NCI-H82 treated with DMSO at 0.1 percent for 48 hours (cell line): ENCODE measurements around the gene TBCCD1.
"Not testable (repeated sequence)": the region's sequence is repeated elsewhere in the genome, so short reads cannot be mapped to it uniquely, and the experiment has no call there.

Experiments used
- DNase-seq: peaks from one replicate; lab custom pipeline; 2025; ENCODE audit not compliant: unreplicated experiment; lab: John Stamatoyannopoulos, UW

Gene TBCCD1

DNA sequence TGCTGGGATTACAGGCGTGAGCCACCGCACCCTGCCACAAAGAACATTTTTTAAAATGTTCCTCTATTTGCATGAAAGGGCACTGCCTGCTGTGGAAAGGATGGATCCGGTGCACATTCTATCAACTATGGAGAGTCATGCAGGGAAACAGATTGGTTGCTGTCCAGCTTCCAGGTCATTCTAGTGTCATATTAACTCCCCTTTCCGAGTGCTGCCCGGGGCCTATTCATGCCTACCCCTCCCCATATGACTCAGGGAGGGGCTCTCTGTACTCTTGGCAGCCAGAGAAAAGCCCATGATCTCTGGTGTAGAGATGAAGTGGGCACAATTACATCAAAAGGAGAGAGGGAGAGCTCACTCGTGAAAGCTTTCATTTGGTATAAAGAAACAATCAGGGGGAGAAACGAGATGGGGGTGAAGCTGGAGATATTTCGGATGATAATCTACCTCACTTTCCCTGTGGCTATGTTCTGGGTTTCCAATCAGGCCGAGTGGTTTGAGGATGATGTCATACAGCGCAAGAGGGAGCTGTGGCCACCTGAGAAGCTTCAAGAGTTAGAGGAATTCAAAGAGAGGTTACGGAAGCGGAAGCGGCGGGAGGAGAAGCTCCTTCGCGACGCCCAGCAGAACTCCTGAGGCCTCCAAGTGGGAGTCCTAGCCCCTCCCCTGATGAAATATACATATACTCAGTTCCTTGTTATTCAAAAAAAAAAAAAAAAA is 29.6 kb upstream of the TBCCD1 start:
- no peak for DNase-seq

DNA sequence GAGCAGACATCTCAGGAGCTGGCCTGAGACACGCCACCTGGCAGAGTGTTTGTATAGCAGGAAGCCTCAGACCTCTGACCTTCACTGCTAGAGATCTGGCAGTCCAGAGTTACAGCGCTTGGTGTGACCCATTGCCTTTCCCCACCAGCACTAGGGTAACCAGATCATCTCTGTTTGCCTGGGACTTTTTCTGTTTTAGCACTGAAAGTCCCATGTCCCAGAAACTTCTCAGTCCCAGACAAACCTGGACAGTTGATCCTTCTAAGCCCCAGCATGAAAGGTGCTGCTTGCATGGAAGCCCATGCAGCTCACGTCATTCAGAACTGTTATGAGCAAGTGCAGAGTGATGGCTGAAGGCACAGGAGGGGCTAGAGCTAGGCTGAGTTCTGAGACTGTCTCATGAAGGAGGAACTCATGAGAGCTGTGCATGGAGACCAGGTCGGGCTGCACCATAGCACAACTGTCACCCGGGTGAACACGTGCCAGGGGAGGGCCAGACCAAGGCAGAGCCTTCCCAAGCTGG is 27.5 kb upstream of the TBCCD1 start:
- DNase-seq: no peak

DNA sequence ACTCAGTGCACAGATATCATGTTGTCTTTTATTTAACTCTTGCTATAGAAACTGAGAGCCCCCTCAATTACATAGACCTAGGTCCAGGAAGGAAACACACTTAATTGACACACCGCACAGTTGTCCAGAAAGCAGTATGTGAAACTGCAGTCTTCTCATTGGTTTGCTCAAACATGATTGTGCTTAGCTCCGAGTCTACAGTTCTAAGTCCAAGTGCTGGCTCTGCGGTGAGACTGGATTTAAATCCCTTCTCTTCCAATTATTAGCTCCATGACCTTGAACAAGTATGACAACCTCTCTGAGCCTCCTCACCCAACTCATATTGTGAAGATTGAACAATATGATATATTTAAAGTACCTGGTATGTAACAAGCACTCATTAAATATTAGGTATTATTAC is 26.7 kb upstream of the TBCCD1 start:
- no peak for DNase-seq

DNA sequence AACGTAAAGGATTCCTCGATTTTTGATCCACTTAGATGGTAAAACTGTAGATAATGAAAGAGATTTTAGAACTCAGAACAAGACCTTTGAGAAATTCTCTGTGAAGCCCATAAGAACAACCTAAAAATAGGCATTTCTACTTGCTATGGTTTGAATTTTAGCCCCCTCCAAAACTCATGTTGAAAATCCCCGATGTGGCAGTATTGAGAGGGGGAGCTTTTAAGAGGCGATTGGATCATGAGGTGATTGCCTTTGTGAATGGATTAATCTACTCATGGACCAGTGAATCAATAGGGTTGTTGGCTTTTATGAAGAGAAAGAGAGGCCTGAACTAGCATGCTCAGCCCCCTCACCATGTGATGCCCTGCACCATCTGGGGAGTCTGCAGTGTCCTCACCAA is 25.5 kb upstream of the TBCCD1 start:
- no peak for DNase-seq

DNA sequence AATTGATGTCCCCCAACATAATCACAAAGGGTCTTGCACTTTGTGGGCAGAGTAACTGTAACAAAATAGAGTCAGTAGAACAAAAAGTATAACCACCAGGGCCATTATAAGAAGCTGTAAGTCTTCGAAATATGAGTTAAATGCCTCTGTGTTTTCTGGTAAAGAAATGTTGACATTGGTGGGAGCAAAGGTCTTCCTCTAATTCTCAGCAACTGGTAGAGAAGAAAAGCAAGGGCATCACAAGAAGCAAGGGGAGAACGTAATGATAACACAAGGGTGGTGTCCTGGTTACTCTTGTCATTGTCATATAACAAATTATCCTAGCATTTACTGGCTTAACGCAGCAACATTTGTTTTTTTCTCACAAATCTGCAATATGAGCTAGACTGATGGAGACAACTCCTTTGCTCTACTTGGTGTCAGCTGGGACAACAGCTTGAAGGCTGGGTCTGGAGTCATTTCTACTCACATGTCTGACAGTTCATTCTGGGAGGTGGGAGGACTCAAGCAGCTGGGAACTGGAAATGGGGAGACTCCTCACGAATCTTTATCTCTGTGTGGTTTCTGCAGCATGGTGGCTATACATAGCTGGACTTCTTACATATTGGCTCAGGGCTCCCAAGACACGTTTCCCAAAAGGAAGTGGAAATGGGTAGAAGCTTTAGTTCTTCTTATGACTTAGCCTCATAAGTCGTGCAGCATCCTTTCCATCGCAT is 23.6 kb upstream of the TBCCD1 start:
- DNase-seq: no peak

DNA sequence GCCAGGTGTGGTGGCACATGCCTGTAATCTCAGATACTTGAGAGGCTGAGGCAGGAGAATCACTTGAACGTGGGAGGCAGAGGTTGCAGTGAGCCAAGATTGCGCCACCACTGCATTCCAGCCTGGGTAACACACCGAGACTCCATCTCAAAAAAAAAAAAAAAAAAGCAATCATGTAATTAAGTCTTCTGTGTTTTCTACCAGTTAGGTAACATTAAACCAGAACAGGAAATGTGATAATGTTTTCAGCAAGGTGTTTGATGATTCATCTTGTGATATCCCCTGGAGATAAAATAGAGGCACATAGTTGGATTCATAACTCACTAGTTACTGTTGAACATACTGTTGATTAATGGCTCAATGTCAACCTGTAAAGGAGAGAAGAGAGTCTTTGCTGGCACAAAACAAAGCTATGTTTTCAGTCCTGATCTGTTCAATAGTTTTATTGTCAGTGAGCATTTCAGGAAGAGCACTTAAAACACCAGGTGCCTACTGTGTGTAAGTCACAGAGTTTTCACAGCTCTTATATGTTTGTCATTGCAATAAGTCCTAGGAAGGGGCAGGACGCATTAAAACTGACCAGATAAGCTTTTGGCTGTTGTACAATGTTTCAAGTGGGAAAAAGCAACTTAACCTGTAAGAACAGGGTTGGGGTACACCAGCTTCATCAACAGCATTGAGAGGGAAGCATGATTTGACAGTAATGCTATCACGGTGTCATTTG is 22.9 kb upstream of the TBCCD1 start:
- DNase-seq: no peak

DNA sequence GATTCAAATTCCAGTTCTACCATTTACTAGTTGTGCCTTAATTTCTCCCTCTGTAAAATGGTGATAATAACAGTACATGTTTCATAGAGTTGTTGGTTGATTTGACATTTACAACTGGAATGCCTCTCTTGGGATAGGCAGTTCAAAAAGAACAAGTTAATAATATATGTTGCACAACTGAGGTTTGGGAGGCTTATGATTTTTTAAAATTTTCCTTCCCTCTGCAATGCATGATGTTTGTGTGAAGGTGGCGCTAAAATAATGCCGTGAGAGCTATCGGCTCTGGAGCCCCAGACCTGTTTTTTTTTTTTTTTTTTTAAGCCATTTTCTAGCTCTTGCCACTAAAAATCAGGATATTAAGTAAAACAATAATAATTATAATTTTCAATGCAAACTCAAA is 22.0 kb upstream of the TBCCD1 start:
- no peak for DNase-seq

DNA sequence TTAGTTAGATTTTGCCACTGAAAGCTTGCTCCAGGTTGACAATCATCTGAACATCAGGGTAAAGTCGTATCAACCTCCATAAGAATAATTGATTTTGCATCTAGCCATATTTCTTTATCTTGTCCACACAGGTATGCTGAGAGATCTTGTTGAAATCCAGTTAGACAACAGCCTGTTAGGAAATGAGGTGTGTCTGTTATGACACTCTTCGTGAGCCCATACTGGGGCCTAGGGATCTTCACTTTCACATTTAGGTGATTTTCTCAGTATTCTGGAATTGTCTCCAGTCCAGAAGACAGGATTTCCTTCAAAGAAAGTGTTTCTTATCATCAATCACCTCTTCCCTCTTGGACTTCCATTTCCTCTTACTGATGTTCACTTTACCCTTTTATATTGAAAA is 21.5 kb upstream of the TBCCD1 start:
- DNase-seq: no peak

DNA sequence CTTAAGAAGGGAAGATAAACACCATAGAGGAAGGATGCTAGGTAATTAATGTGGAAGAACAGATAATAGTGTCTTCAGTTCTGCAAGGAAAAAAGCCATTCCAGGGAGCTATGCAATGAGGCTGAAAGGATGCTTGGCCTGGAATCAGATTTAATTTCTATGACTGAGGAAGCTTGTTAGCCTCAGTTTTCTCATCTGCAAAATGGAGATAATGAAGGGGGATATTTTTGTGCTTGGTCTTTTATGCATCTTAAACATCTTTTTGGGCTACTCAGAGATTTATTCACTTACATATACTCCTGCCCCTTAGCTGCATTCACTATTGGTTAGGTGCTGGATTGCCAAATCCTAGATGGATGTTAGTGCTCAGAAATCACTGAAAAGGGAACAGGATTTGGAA is 20.0 kb upstream of the TBCCD1 start:
- no peak for DNase-seq

DNA sequence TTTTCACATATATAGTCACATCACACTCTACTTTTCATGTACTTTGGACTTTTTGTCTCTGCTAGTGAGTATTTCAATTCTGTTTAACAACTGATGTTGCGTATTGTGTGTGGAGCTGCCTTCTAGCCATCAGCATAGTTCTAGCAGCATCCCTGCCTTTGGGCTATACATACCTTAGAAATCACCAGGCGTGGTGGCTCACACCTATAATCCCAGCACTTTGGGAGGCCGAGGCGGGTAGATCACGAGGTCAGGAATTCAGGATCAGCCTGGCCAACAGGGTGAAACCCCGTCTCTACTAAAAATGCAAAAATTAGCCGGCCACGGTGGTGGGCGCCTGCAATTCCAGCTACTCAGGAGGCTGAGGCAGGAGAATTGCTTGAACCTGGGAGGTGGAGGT is 19.1 kb upstream of the TBCCD1 start:
- DNase-seq: not testable (repeated sequence)

DNA sequence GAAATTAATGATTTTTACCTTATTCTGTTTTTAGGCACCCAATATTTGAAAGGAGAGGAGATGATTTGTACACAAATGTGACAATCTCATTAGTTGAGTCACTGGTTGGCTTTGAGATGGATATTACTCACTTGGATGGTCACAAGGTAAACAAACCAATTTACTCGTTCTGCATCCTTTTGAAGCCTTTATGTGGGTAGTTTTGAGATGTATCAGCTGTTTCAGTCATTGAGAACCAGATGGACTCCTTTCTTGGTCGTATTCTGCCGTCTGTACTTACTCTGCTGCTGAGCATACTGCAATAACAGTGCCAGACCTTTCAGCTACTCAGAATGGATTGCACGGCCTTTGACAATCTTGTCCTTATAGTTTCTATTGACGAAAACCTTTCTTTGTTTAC is 16.7 kb upstream of the TBCCD1 start:
- DNase-seq: no peak

DNA sequence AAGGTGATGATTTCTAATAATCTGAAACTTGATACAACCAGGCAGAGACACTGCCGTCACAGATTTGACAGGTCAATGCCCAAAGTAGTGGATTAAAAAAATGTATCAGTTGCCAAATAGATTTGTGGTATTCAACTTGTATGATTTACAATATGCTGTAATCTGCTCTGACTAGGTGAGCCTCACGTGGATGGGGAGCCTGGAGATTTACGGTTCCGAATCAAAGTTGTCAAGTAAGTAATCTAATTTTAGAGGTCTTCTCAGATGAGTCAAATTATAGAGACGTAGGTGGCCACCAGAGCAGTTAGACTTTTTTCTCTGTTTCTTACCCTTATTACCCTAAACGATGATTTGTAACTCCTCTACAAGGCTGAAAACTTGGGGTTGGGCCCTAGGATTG is 15.4 kb upstream of the TBCCD1 start:
- DNase-seq: no peak

DNA sequence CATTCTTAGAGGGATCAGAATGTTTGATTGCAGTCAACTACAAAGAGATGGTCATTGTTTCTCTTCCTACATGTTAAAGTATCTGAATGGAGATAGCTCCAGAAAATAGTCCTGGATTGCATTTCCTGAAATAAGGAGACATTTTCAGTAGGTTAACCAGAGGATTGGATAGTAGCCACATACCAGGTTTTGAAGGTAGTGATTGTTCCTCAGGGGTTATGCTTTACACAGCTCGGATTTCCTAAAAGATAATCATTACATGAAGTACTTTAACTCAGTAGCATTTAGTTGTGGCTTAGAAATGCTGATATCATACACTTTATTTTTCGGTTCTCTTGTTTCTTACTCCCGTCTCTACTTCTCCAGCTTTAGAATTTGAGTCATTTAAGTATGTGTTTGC is 13.6 kb upstream of the TBCCD1 start:
- DNase-seq: no peak

DNA sequence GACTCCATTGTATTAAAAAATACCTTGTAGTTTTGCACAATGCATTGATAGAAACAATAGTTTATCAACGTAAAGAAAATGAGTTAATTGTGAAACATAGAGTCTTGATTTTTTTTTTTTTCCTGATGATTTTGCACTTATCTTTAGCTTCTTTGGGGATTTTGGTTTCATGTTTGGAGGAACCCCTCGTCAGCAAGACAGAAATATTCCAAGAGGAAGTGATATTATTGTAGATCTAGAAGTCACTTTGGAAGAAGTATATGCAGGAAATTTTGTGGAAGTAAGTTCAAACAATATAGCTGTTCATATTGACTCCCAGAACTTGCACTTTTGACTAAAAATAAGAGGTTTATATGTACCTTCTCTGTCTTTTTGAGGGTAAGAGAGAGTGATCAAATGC is 10.4 kb upstream of the TBCCD1 start:
- DNase-seq: no peak

DNA sequence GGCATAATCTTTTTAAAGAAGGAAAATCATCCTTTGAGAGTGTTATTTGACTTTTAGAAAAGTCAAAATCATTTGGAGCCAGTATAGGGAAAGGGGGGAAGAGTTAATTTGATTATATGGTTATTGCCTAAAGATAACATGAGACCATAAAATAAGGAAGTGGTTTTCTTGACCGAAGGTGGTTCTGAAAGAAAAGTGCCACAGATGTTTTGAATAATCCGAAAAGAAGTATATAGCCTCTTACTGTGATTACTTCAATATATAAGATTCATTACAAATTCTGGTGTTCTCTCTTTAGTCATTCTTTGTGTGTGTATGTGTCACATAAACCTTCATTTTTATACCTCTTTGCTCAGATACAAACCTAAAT is 4.5 kb upstream of the TBCCD1 start:
- no peak for DNase-seq

DNA sequence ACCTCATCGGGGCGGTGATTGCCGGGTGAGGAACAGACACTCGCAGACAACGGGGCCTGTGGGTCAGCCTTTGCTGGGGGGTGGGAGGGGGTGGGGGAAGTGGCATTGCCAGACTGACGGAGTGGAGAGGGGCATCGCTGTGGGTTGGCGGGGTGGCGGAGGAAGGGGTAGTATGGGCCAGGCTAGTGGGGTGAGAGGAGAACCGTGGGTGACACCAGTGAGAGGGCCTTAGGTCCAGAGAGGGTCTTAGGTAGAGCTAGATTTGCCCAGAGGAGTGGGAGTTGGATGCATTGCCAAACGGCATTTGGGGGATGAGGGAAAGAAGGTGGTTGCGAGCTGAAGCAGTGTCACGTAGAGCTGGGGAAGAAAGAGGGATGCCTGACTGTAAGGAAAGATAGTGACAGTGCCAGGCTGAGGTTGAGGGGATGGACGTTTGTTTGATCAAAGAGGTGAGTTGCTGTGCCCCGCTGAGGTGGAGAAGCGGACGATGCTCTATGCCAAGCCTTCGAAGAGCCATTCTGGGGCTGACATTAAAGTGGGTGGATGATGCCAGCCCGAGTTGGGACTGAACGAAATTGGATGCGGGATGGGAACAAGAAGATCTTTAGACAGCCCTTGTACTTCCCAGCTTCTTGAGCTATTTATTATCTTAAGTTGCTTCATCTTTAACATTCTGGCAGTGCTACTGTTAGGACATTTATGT is 4.0 kb upstream of the TBCCD1 start:
- DNase-seq: no peak

DNA sequence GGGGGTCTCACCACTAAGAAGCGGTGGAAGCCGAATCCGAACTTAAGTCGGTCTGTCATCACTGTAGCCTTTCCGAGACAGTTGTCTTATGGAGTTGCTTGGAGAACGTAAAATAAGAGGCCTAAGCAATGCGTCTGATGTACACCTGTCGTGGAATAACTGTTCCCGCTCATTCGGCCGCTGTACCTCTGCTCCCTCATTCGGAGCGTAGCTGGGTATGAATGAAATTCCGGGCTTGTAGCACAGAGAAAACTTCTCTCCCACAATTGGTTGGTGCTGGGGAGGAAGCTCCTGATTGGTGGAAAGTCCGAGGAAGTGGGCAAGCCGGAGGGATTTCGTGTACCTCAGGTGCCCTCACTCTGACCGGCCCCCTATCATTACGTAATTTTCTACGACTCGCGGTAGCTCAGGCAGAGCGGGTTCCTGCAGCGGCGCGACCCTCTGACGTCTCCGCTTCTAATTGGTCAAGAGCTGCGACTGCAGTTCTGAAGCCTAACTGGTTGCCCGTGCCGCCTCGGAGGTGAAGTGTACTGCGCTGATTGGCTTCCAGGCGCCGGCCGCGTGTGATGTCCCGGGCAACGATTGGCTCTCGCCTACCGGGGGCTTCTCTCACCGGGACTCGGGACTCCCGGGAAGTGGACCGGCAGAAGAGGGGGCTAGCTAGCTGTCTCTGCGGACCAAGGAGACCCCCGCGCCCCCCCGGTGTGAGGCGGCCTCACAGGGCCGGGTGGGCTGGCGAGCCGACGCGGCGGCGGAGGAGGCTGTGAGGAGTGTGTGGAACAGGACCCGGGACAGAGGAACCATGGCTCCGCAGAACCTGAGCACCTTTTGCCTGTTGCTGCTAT is 3.2 kb upstream of the TBCCD1 start, which contains the start of gene DNAJB11:
TSS of gene DNAJB11 (plus strand) at position 625 of the 845 bp plus-strand sequence. CDS start at position 803, 178 bp downstream.
- DNase-seq: peak; percentile 99

DNA sequence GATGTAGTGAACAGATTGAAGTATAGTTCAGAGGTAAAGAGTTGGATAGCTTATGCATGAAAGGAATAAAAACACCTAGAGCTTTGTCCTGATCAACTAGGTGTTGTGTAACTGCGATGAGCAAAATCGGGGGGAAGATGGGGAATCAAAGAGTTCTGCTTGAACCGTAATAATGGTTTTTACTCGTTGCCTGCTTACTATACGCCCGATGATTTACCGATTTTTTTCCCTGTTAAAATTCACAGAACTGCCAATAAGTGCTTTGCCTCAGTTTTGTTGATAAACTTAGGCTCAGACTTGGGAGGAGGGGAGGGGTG is 2.6 kb upstream of the TBCCD1 start:
- DNase-seq: no peak

DNA sequence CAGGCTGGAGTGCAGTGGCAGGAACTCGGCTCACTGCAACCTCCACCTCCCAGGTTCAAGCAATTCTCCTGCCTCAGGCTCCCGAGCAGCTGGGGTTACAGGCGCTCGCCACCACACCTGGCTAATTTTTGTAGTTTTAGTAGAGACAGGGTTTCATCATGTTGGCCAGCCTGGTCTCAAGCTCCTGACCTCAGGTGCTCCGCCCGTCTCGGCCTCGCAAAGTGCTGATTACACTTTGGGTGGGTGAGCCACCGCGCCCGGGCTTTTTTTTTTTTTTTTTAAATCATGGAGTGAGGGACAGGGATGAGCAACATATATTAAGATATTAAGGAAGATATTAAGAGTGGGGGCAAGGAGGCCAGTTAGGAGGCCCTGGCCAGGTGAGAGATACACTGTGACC is 2.2 kb upstream of the TBCCD1 start:
- not testable (repeated sequence) for DNase-seq

DNA sequence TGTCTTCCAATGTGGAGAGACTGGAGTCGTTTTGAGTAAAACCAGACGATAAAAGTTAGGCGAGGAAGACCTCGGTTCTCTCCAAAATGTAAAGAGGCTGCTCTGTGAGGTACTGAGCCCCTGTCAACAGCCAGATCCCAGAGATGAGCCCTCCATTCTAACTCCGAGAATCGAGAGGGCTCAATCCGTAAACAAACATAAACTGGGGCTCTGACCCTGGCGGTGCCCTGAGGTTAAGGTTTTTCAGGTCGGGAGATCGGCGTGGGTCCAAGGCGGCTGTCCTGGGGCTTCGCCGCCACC is 417 bp downstream of the TBCCD1 start:
- no peak for DNase-seq

DNA sequence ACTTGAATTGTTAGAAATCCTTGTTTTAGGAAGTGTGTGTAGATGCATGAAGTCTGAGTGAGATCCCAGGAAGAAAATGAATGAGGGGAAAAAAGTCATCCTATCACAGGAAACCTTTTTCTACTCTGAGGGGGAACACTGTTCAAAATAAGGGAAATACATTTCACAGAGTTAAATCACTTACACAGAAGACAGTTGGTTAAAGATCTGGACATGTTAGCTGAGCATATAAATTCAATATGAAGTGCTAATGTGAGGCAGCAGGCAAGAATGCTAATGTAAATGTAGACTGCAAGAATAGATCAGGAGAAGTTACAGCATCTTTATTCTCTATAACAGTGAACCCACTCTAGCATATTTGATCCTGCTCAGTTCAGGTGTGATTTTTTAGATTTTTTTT is 2.6 kb downstream of the TBCCD1 start:
- DNase-seq: no peak
